Duodenal mucosa (tissue), 2 donors: ENCODE measurements around the gene SLC6A15.

ENCODE experiments used
- H3K27ac ChIP-seq: one replicate; pipeline ENCODE4 v1.7.0; 2013; ENCODE audit warnings: low read depth, low read length
- H3K27me3 ChIP-seq, 2 donors: one replicate each; pipeline ENCODE4 v1.7.0; 2013; ENCODE audit warnings: low read length in 2 of 2, control low read depth in 1 of 2; ENCODE audit not compliant: insufficient read depth in 2 of 2, control insufficient read depth in 1 of 2
- H3K36me3 ChIP-seq, 2 donors: one replicate each; pipeline ENCODE4 v1.7.0; 2013; ENCODE audit warnings: low read length in 2 of 2, control low read depth in 1 of 2; ENCODE audit not compliant: insufficient read depth in 2 of 2, control insufficient read depth in 1 of 2
- H3K4me1 ChIP-seq, 2 donors: one replicate each; pipeline ENCODE4 v1.7.0; 2013; ENCODE audit warnings: low read length in 2 of 2, control low read depth in 1 of 2; ENCODE audit not compliant: insufficient read depth in 2 of 2, control insufficient read depth in 1 of 2
- H3K4me3 ChIP-seq, 2 donors: one replicate each; pipeline ENCODE4 v1.7.0; 2013; ENCODE audit warnings: low read length in 2 of 2, low read depth in 1 of 2
- H3K9ac ChIP-seq, 2 donors: one replicate each; pipeline ENCODE4 v1.7.0; 2013; ENCODE audit warnings: low read length in 2 of 2, low read depth in 1 of 2
- H3K9me3 ChIP-seq, 2 donors: one replicate each; pipeline ENCODE4 v1.7.0; 2013; ENCODE audit warnings: low read length in 2 of 2, control low read depth in 1 of 2; ENCODE audit not compliant: control insufficient read depth in 1 of 2

The SLC6A15 gene

GRCh38 chr12:84912198-84913128 lies at the start of gene SLC6A15:
SLC6A15 (minus strand) TSS chr12:84912799; CDS start chr12:84892120, 20,679 bp downstream.
- H3K9ac ChIP-seq: no peak within 1 kb of the TSS
- no peak within 1 kb of the TSS for H3K27ac ChIP-seq
- no peaks in the 10 kb centered on the region for H3K36me3 ChIP-seq
- H3K27me3 ChIP-seq: peaks cover 18 to 34% of the 10 kb centered on the region in 2 donors
- peaks cover 5 to 18% of the 10 kb centered on the region in 2 donors for H3K4me1 ChIP-seq
- H3K4me3 ChIP-seq: peak within 1 kb of the TSS; percentile 40 to 73
- no peaks in the 10 kb centered on the region for H3K9me3 ChIP-seq

- Histone ChIP-seq H3K9ac (no peak overlapping the region), H3K9me3 (no peaks in the 10 kb centered on the region), H3K4me1 (no peaks in the 10 kb centered on the region), H3K36me3 (no peaks in the 10 kb centered on the region), H3K27me3 (no peaks in the 10 kb centered on the region), H3K27ac (no peak overlapping the region), H3K4me3 (no peak overlapping the region)
Measured at GRCh38 chr12:84960918-84961317, 48.3 kb upstream of the SLC6A15 start.

GRCh38 chr12:84955298-84955697 lies 42.7 kb upstream of the SLC6A15 start:
- Histone ChIP-seq H3K4me3 (no peak overlapping the region), H3K9ac (no peak overlapping the region), H3K27ac (no peak overlapping the region), H3K4me1 (no peaks in the 10 kb centered on the region), H3K9me3 (no peaks in the 10 kb centered on the region), H3K27me3 (no peaks in the 10 kb centered on the region), H3K36me3 (no peaks in the 10 kb centered on the region)

GRCh38 chr12:84954415-84954814 lies 41.8 kb upstream of the SLC6A15 start:
- no peaks in the 10 kb centered on the region for H3K27me3 ChIP-seq
- H3K9ac ChIP-seq: no peak overlapping the region
- H3K4me3 ChIP-seq: no peak overlapping the region
- H3K36me3 ChIP-seq: no peaks in the 10 kb centered on the region
- no peaks in the 10 kb centered on the region for H3K9me3 ChIP-seq
- no peaks in the 10 kb centered on the region for H3K4me1 ChIP-seq
- no peak overlapping the region for H3K27ac ChIP-seq

- no peak overlapping the region for H3K27ac ChIP-seq
- no peak overlapping the region for H3K4me3 ChIP-seq
- H3K9me3 ChIP-seq: no peaks in the 10 kb centered on the region
- no peaks in the 10 kb centered on the region for H3K4me1 ChIP-seq
- H3K36me3 ChIP-seq: no peaks in the 10 kb centered on the region
- no peaks in the 10 kb centered on the region for H3K27me3 ChIP-seq
- no peak overlapping the region for H3K9ac ChIP-seq
Measured at GRCh38 chr12:84950971-84951546, 38.5 kb upstream of the SLC6A15 start.

- H3K27me3 ChIP-seq: no peaks in the 10 kb centered on the region
- no peaks in the 10 kb centered on the region for H3K9me3 ChIP-seq
- no peaks in the 10 kb centered on the region for H3K36me3 ChIP-seq
Measured at GRCh38 chr12:84946753-84947152, 34.2 kb upstream of the SLC6A15 start.

GRCh38 chr12:84937415-84937814 lies 24.8 kb upstream of the SLC6A15 start:
- Histone ChIP-seq H3K4me1 (no peaks in the 10 kb centered on the region), H3K36me3 (no peaks in the 10 kb centered on the region), H3K9ac (no peak overlapping the region), H3K27ac (no peak overlapping the region), H3K9me3 (no peaks in the 10 kb centered on the region), H3K27me3 (no peaks in the 10 kb centered on the region), H3K4me3 (no peak overlapping the region)

More at GRCh38 chr12:84946753-84947152, 34.2 kb upstream of the SLC6A15 start:
- no peak overlapping the region for H3K4me3 ChIP-seq
- H3K9ac ChIP-seq: no peak overlapping the region
- H3K4me1 ChIP-seq: no peaks in the 10 kb centered on the region
- H3K27ac ChIP-seq: no peak overlapping the region

GRCh38 chr12:84929501-84929900 lies 16.9 kb upstream of the SLC6A15 start:
- Histone ChIP-seq H3K4me1 (no peaks in the 10 kb centered on the region), H3K9ac (no peak overlapping the region), H3K27ac (no peak overlapping the region), H3K4me3 (no peak overlapping the region), H3K27me3 (no peaks in the 10 kb centered on the region), H3K36me3 (no peaks in the 10 kb centered on the region), H3K9me3 (no peaks in the 10 kb centered on the region)

- Histone ChIP-seq H3K4me3 (no peak overlapping the region), H3K27ac (no peak overlapping the region), H3K9ac (no peak overlapping the region), H3K27me3 (no peaks in the 10 kb centered on the region), H3K9me3 (no peaks in the 10 kb centered on the region), H3K4me1 (no peaks in the 10 kb centered on the region), H3K36me3 (no peaks in the 10 kb centered on the region)
Measured at GRCh38 chr12:84924981-84925380, 12.4 kb upstream of the SLC6A15 start.

GRCh38 chr12:84922693-84923092 lies 10.1 kb upstream of the SLC6A15 start:
- no peaks in the 10 kb centered on the region for H3K27me3 ChIP-seq
- H3K27ac ChIP-seq: no peak overlapping the region
- no peaks in the 10 kb centered on the region for H3K36me3 ChIP-seq
- no peaks in the 10 kb centered on the region for H3K4me1 ChIP-seq
- no peak overlapping the region for H3K4me3 ChIP-seq
- no peaks in the 10 kb centered on the region for H3K9me3 ChIP-seq
- no peak overlapping the region for H3K9ac ChIP-seq
